ENCODE results near the gene RPS18.

Gene RPS18

GRCh38 chr6:33313105-33313708 lies 41.3 kb downstream of the RPS18 start:
- Histone ChIP-seq H2BK120ac (ENCODE audit: low read depth, low read length) (peak overlapping the region; percentile 56), H4K8ac (ENCODE audit: low read depth, low read length) (no peak overlapping the region), H3K23ac (ENCODE audit: low read depth, low read length, poor library complexity) (peak overlapping the region; percentile 95), H2BK12ac (ENCODE audit: low read length) (no peak overlapping the region), H3K27ac (replicated peaks; ENCODE audit: low read length) (peak overlapping the region; percentile 12), H3K36me3 (replicated peaks in 1 of 2; ENCODE audit: control insufficient read depth in 2 of 2, insufficient read depth in 2 of 2, low read length in 2 of 2) (peaks cover 5 to 18% of the 10 kb centered on the region in 2 donors), H3K14ac (ENCODE audit: low read length) (peak overlapping the region; percentile 59), H3K9ac (ENCODE audit: low read depth, low read length, poor library complexity) (peak overlapping the region; percentile 97), H3K4me2 (ENCODE audit: insufficient read depth, low read length, poor library complexity, severe bottlenecking) (peak overlapping the region; percentile 92), H2AFZ (ENCODE audit: low read length) (peak overlapping the region; percentile 83), H2AK5ac (ENCODE audit: low read depth, low read length) (peak overlapping the region; percentile 82), H2BK5ac (ENCODE audit: low read length) (peak overlapping the region; percentile 85), H4K91ac (ENCODE audit: low read depth, low read length, poor library complexity) (no peak overlapping the region), H2BK15ac (ENCODE audit: low read length) (peak overlapping the region; percentile 76), H3K4ac (ENCODE audit: low read length) (no peak overlapping the region), H3K27me3 (ENCODE audit: control insufficient read depth in 3 of 3, insufficient read depth in 3 of 3, low read depth in 1 of 3, low read length in 3 of 3) (peaks cover 0 to 16% (median 0%) of the 10 kb centered on the region in 3 experiments), H3K9me3 (replicated peaks in 1 of 2; ENCODE audit: control insufficient read depth in 2 of 2, insufficient read depth in 1 of 2, low read depth in 1 of 2, low read length in 2 of 2) (no peaks in the 10 kb centered on the region), H3K4me1 (ENCODE audit: control insufficient read depth in 2 of 2, insufficient read depth in 1 of 2, low read depth in 1 of 2, low read length in 2 of 2) (peaks cover 18 to 24% of the 10 kb centered on the region in 2 donors), H3K79me1 (ENCODE audit: low read depth, low read length) (peaks cover 3% of the 10 kb centered on the region), H3K4me3 (ENCODE audit: low read length in 2 of 2) (peak overlapping the region; percentile 74 to 79), H3K18ac (ENCODE audit: low read length) (peak overlapping the region; percentile 98)
- WGBS, 2 donors (ENCODE audit: extremely low coverage in 2 of 2, insufficient read length in 2 of 2, insufficient replicate concordance in 1 of 2) = no CpG with 5 or more reads among the region's 33 CpGs
- no peak for DNase-seq (ENCODE audit: low spot score)

- Histone ChIP-seq H4K91ac (ENCODE audit: low read depth, low read length, poor library complexity) (no peak within 1 kb of the TSS), H3K27ac (replicated peaks; ENCODE audit: low read length) (peak within 1 kb of the TSS; percentile 12), H3K27me3 (ENCODE audit: control insufficient read depth in 3 of 3, insufficient read depth in 3 of 3, low read depth in 1 of 3, low read length in 3 of 3) (peaks cover 0 to 16% (median 0%) of the 10 kb centered on the region in 3 experiments), H3K9ac (ENCODE audit: low read depth, low read length, poor library complexity) (peak within 1 kb of the TSS; percentile 97), H2AK5ac (ENCODE audit: low read depth, low read length) (peak within 1 kb of the TSS; percentile 82), H3K36me3 (replicated peaks in 1 of 2; ENCODE audit: control insufficient read depth in 2 of 2, insufficient read depth in 2 of 2, low read length in 2 of 2) (peaks cover 7 to 25% of the 10 kb centered on the region in 2 donors), H3K9me3 (replicated peaks in 1 of 2; ENCODE audit: control insufficient read depth in 2 of 2, insufficient read depth in 1 of 2, low read depth in 1 of 2, low read length in 2 of 2) (no peaks in the 10 kb centered on the region), H2BK12ac (ENCODE audit: low read length) (peak within 1 kb of the TSS; percentile 77), H2BK5ac (ENCODE audit: low read length) (peak within 1 kb of the TSS; percentile 85), H3K18ac (ENCODE audit: low read length) (peak within 1 kb of the TSS; percentile 98), H2BK15ac (ENCODE audit: low read length) (peak within 1 kb of the TSS; percentile 76), H3K23ac (ENCODE audit: low read depth, low read length, poor library complexity) (peak within 1 kb of the TSS; percentile 95), H3K4me2 (ENCODE audit: insufficient read depth, low read length, poor library complexity, severe bottlenecking) (peak within 1 kb of the TSS; percentile 92), H3K4me1 (ENCODE audit: control insufficient read depth in 2 of 2, insufficient read depth in 1 of 2, low read depth in 1 of 2, low read length in 2 of 2) (peaks cover 20 to 28% of the 10 kb centered on the region in 2 donors), H3K79me1 (ENCODE audit: low read depth, low read length) (peaks cover 3% of the 10 kb centered on the region), H3K14ac (ENCODE audit: low read length) (peak within 1 kb of the TSS; percentile 59), H3K4me3 (ENCODE audit: low read length in 2 of 2) (peak within 1 kb of the TSS; percentile 74 to 79), H2BK120ac (ENCODE audit: low read depth, low read length) (peak within 1 kb of the TSS; percentile 56), H4K8ac (ENCODE audit: low read depth, low read length) (peak within 1 kb of the TSS; percentile 93), H3K4ac (ENCODE audit: low read length) (peak within 1 kb of the TSS; percentile 4), H2AFZ (ENCODE audit: low read length) (peak within 1 kb of the TSS; percentile 83)
- DNase-seq (ENCODE audit: low spot score) = no peak
- WGBS, 2 donors (ENCODE audit: extremely low coverage in 2 of 2, insufficient read length in 2 of 2, insufficient replicate concordance in 1 of 2) = no CpG with 5 or more reads among the region's 47 CpGs
Measured at GRCh38 chr6:33313709-33314514, 42.0 kb downstream of the RPS18 start, which contains the start of gene TAPBP. TSS of gene TAPBP (minus strand) at chr6:33314078. CDS start at chr6:33314041, 37 bp downstream.

GRCh38 chr6:33314515-33314942 lies 42.7 kb downstream of the RPS18 start:
- Histone ChIP-seq H3K23ac (ENCODE audit: low read depth, low read length, poor library complexity) (peak overlapping the region; percentile 66), H4K8ac (ENCODE audit: low read depth, low read length) (no peak overlapping the region), H3K14ac (ENCODE audit: low read length) (no peak overlapping the region), H3K18ac (ENCODE audit: low read length) (no peak overlapping the region), H2BK12ac (ENCODE audit: low read length) (no peak overlapping the region), H3K9ac (ENCODE audit: low read depth, low read length, poor library complexity) (no peak overlapping the region), H3K4me1 (ENCODE audit: control insufficient read depth in 2 of 2, insufficient read depth in 1 of 2, low read depth in 1 of 2, low read length in 2 of 2) (peaks cover 20 to 31% of the 10 kb centered on the region in 2 donors), H2AK5ac (ENCODE audit: low read depth, low read length) (no peak overlapping the region), H3K36me3 (replicated peaks in 1 of 2; ENCODE audit: control insufficient read depth in 2 of 2, insufficient read depth in 2 of 2, low read length in 2 of 2) (peaks cover 13 to 31% of the 10 kb centered on the region in 2 donors), H3K9me3 (replicated peaks in 1 of 2; ENCODE audit: control insufficient read depth in 2 of 2, insufficient read depth in 1 of 2, low read depth in 1 of 2, low read length in 2 of 2) (no peaks in the 10 kb centered on the region), H3K79me1 (ENCODE audit: low read depth, low read length) (peaks cover 3% of the 10 kb centered on the region), H3K4me3 (ENCODE audit: low read length in 2 of 2) (peak overlapping the region; percentile 31 to 79), H2BK5ac (ENCODE audit: low read length) (no peak overlapping the region), H3K27me3 (ENCODE audit: control insufficient read depth in 3 of 3, insufficient read depth in 3 of 3, low read depth in 1 of 3, low read length in 3 of 3) (peaks cover 0 to 16% (median 0%) of the 10 kb centered on the region in 3 experiments), H3K27ac (replicated peaks; ENCODE audit: low read length) (no peak overlapping the region), H2AFZ (ENCODE audit: low read length) (peak overlapping the region; percentile 83), H4K91ac (ENCODE audit: low read depth, low read length, poor library complexity) (no peak overlapping the region), H3K4ac (ENCODE audit: low read length) (no peak overlapping the region), H3K4me2 (ENCODE audit: insufficient read depth, low read length, poor library complexity, severe bottlenecking) (peak overlapping the region; percentile 92), H2BK15ac (ENCODE audit: low read length) (no peak overlapping the region), H2BK120ac (ENCODE audit: low read depth, low read length) (no peak overlapping the region)
- WGBS, 2 donors (ENCODE audit: extremely low coverage in 2 of 2, insufficient read length in 2 of 2, insufficient replicate concordance in 1 of 2) = no CpG with 5 or more reads among the region's 10 CpGs
- no peak for DNase-seq (ENCODE audit: low spot score)
